Fibroblast of pulmonary artery (primary cell): ENCODE results near the gene SIK3.
A peak's percentile ranks its signal among the peaks of the same experiment; 100 is the strongest.

Experiments used
- DNase-seq: peaks from one replicate; pipeline ENCODE4 v3.0.0-alpha.2; 2010; ENCODE audit warnings: low read depth
- H3K4me3 ChIP-seq: replicated peaks from 2 replicates; pipeline ENCODE4 v1.5.1; 2011; ENCODE audit warnings: low read depth, mild to moderate bottlenecking, control low read depth, low read length, moderate library complexity
- TF ChIP-seq, protein P1 (sequence below): IDR thresholded peaks from 2 replicates; pipeline ENCODE4 v1.5.1; 2011; ENCODE audit warnings: mild to moderate bottlenecking, control low read depth, low read length, inconsistent platforms; ENCODE audit errors: missing control alignments

SIK3 gene

DNA sequence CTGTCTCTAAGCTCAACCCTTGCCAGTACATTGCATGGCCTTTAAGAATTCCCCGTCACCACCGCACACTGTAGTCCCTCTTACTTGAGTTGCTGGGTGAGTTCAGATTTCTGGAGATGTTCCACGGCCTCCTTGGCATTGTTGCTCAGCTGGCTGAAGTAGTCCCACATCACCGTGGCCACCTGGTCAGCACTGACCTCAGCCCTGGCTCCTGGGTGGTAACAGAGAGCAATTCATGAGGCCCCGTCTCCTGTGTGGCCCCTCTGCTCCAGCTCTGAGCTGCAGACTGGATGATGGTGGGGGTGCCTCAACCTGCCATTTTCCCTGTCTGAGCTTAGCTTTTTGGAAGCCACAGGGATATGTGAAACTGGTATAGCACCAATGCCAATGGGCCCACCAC, 275.7 kb downstream of the SIK3 start:
- TF ChIP-seq, protein P1, sequence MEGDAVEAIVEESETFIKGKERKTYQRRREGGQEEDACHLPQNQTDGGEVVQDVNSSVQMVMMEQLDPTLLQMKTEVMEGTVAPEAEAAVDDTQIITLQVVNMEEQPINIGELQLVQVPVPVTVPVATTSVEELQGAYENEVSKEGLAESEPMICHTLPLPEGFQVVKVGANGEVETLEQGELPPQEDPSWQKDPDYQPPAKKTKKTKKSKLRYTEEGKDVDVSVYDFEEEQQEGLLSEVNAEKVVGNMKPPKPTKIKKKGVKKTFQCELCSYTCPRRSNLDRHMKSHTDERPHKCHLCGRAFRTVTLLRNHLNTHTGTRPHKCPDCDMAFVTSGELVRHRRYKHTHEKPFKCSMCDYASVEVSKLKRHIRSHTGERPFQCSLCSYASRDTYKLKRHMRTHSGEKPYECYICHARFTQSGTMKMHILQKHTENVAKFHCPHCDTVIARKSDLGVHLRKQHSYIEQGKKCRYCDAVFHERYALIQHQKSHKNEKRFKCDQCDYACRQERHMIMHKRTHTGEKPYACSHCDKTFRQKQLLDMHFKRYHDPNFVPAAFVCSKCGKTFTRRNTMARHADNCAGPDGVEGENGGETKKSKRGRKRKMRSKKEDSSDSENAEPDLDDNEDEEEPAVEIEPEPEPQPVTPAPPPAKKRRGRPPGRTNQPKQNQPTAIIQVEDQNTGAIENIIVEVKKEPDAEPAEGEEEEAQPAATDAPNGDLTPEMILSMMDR: no peak
- DNase-seq: no peak
- no peak overlapping the region for H3K4me3 ChIP-seq

GRCh38 chr11:116821050-116821918, 276.9 kb downstream of the SIK3 start:
- DNase-seq: no peak
- TF ChIP-seq, protein P1: no peak
- no peak overlapping the region for H3K4me3 ChIP-seq

DNA sequence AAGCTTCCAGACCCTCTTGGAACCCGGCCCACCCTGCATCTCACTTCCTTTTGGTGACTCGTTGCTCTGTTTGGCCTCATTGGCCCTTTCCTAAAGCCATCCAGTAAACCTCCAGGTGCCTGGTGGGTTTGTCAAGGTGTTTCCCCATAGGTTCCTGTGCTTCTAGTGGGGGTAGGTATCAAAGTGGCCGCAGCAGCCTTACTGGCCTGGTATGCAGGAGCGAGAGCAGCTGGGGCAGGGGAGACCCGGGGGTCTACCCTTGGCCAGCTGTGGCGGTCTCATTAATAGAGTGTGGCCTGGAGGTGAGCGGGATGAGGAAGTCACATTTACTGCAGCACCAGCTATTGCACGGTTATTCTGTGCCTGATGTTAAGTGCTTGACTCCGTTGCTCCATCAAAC, 279.2 kb downstream of the SIK3 start:
- H3K4me3 ChIP-seq: no peak overlapping the region
- no peak for DNase-seq
- TF ChIP-seq, protein P1: no peak

DNA sequence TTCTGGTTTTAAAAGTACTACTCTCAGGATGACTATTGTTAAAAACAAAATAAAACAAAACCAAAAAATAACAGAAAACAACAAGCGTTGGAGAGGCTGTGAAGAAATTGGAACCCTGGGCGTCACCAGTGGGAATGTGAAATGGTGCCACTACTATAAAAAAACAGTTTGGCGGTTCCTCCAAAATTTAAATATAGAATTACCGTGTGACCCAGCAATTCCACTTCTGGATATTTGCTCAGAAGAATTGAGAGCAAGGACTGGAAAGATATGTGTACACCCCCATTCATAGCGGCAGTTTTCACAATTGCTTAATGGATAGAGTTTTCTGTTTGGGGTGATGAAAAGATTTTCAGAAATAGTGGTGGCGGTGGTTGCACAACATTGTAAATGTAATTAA, 283.7 kb downstream of the SIK3 start:
- TF ChIP-seq, protein P1: no peak
- H3K4me3 ChIP-seq: no peak overlapping the region
- DNase-seq: no peak

DNA sequence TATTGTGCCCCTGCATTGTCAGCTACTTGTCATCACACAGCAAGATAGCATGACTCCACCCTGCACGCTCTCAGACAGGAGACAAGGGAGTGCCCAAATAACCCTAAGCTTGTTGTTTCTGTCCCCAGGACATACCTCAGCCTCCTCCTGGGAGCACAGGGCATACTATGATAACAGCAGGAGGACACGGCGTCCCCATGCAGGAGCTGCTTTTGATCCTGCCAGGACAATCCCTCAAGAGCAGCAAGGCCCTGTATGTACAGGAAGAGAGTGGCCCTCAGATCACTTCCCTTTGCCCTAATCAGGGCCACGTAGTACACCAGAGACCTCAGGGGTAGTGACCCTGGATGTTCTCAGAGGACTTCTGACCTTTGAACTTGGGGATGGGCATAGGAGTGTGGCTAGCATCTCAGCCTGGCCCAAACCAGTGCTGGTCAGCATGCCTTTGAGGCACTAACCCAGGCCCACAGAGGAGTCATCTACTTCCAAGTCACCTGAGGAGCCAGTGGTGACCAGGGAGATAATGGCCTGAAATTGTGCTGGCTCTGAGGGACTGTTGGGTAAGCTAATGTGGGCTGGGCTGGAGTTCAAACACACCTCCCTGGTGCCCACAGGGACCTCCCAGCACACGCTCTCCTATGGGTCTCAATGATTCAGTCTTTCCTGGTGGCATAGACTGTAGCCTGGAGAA, 284.3 kb downstream of the SIK3 start:
- TF ChIP-seq, protein P1: no peak
- no peak overlapping the region for H3K4me3 ChIP-seq
- DNase-seq: peak; percentile 33

DNA sequence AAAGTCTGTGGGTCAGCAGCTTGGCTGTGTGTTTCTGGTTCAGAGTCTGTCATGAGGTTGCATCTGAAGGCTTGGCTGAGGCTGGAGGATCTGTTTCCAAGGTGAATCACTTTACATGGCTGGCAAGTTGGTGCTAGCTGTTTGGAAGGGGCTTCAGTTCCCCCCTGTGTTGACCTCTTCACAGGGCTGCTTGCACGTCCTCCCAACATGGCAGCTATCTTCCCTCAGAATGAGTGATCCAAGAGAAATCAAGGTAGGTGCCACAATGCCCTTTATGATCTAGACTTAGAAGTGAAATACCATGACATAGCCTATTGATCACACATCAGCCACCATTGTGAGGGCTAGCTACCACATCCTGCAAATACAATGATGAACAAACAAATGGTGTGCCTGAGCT, 285.1 kb downstream of the SIK3 start:
- no peak for DNase-seq
- H3K4me3 ChIP-seq: no peak overlapping the region
- TF ChIP-seq, protein P1: no peak
